HG03175 (cell line): Measurements from ENCODE around the gene ZNF689.

Experiments
- ATAC-seq: cut with Tn5 transposase; IDR thresholded peaks from one replicate; pipeline ENCODE4 v1.9.1; 2021; ENCODE audit warnings: mild to moderate bottlenecking, moderate library complexity; ENCODE audit not compliant: unreplicated experiment

ZNF689 gene

DNA sequence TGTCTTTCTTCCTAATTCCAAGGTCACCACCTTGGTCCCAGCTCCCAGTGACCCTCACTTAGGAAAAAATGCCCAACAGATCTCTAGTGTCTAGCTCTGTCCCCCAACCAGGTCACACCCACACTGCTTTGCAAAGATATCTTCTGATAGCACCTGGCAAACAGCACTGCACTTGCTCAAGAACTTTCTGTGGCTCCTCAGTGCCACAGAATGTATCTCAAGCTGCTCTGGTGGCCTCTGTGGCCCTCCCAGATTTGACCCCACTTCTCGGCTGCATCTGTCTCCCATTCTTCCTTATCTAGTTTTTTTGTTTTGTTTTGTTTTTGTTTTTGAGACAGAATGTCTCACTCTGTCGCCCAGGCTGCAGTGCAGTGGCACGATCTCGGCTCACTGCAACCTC is 43.7 kb downstream of the ZNF689 start:
- ATAC-seq: no peak

DNA sequence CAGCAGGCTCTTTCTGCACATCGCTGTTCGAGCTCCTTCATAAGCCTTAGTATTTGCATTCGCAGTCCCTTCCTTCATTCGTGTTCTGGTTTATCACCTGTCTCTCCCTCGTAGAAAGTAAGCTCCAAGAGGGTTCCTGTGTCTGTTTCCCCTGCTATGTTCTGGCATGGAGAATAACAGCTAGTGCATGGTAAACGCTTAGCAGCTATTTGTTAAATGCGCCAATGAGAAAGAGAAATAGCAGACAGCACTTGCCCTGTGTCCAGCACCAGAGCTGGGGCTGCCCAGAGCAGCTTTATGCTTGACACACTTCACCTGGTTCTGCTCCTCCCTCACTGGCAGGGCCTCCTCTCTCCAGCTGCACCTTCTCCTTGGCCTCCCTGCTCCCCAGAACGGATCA is 44.2 kb downstream of the ZNF689 start:
- no peak for ATAC-seq

- ATAC-seq: no peak
Measured at GRCh38 chr16:30565526-30565925, 44.7 kb downstream of the ZNF689 start.

DNA sequence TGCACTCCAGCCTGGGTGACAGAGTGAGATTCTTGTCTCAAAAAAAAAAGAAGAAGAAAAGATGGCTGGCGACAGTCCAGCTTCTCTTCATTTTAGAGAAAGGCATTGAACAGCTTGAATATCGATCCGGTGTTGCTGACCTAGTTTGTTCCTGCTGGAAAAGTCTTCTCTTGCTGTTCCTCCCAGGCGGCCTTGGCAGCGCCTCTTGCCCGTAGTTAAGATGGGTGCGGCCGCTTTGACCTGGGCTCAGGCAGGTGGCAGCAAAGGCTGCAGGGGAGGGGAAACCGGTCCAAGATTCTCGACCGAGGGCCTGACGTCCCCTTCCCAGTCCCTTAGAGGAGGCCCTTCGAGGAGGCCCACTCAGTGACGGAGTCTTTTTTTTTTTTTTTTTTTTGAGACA is 48.2 kb downstream of the ZNF689 start:
- no peak for ATAC-seq

- no peak for ATAC-seq
Measured at GRCh38 chr16:30561089-30561816, 48.9 kb downstream of the ZNF689 start.

DNA sequence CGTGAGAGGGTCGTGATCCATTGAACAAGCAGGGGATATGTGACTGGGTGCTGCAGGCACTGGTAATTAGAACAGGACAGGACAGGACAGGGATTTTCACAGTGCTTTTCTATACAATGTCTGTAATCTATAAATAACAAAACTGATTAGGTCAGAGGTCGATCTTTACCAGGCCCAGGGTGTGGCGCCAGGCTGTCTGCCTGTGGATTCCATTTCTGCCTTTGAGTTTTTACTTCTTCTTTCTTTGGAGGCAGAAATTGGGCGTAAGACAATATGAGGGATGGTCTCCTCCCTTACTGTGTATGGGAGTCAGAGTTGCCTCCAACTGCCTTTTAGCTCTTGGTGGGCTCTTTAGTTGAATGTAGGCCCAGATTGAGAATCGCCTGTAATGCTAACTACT is 50.5 kb downstream of the ZNF689 start:
- no peak for ATAC-seq

DNA sequence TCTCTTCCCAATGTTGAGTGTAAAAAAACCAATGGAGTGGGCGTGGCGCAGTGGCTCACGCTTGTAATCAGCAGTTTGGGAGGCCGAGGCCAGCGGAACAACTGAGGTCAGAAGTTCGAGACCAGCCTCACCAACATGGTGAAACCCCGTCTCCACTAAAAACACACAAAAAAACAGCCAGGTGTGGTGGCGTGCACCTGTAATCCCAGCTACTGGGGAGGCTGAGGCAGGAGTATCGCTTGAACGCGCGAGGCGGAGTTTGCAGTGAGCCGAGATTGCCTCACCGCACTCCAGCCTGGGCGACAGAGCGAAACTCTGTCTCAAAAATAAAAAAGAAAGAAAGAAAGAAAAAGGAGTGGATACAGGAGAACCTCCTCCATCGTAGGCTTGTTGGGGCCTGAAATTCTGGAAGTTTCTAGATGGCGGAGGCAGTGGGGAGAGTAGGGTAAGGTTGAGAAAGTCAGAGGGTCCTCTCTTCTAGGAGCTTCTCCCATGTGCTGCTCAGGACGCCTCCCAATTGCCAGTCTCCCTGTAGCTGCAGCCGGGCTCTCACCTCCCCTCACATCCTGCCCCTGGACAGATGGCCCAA is 51.3 kb downstream of the ZNF689 start:
- ATAC-seq: no peak

DNA sequence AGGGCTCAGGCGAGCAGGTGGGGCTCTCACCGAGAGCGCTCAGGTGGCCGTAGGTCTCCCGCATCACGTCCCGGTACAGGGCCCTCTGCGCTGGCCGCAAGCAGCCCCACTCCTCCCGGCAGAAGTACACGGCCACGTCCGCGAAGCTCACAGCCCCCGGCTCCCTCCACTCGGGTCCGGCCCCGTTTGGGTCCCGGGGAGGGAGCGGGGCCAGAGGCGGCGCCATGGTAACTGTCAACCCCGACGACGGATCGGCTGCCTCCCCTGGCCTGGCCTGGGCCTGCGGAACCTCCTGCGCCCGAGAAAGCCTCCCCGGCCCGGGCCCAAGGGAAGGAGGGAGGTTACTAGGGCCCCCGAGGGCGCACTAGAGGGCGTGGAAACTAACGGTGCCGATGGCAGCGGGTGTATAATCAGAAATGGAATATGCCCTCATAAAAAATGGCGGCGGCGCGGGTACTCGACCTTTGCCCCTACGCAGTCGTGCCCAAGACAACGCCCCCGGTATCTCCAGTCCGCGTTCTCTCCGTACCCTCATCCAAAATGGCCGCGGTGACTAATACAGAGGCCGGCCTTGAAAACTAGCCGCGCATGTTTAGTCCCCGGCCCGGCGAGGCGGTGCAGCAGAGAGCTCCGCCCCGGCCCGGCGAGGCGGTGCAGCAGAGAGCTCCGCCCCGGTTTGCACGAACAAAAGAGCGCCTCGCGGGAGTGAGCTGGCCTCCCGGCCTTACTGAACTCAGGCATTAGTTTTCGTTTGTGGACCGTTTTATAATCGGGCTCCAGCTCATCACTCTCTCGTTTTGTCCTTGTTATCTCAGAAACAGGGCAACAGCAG is 52.0 kb downstream of the ZNF689 start, which contains the start of gene ZNF764:
ZNF764 (minus strand) TSS at position 418 of the 832 bp plus-strand sequence; CDS start at position 226, 192 bp downstream.
- peak; percentile 90 for ATAC-seq

DNA sequence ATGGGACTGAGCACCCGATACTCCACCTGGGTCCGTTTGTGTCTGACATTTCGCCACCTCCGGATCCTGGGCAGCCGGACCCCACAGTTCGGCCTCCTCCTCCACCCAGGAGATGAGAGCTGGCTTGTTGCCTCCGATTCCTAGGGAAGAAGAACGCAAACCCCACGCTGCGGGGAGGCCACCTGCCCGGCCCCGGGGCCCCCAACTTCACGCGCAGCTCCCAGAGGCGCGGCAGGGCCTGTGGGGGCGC is 52.6 kb downstream of the ZNF689 start:
- ATAC-seq: peak; percentile 4

- no peak for ATAC-seq
Measured at GRCh38 chr16:30556125-30556473, 54.1 kb downstream of the ZNF689 start.

DNA sequence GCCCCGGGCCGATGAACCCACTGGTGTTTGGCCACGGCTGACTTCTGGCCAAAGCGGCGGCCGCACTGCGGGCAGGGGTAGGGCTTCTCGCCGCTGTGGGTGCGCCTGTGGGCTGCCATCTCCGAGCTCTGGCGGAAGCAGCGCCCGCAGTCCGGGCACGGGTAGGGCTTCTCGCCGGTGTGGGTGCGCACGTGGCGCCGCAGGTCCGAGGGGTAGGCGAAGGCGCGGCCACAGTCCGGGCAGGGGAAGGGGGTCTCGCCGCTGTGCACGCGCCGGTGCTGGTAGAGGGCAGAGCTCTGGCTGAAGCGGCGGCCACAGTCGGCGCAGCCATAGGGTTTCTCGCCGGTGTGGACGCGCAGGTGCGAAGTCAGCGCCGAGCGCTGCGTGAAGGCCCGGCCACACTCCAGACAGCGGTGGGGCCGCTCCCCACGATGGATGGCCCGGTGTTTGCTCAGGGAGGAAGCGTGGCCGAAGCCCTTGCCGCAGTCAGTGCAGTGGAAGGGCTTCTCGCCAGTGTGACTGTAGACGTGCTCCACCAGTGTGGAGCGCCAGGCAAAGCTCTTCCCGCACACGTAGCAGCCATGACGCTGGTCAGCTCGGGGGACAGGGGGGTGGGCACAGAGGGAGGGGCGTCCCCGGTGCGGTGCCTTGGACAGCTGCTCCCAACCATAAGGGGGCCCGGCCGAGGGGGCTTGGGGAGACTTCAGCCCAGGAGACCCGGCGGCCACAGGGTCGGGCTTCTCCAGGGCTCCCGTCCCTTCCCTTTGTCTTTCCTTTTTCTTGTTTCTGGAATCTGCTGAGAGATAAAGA is 54.7 kb downstream of the ZNF689 start:
- ATAC-seq: no peak

GRCh38 chr16:30554557-30555314 is 55.5 kb downstream of the ZNF689 start:
- ATAC-seq: no peak

- no peak for ATAC-seq
Measured at GRCh38 chr16:30553393-30553899, 56.7 kb downstream of the ZNF689 start.

DNA sequence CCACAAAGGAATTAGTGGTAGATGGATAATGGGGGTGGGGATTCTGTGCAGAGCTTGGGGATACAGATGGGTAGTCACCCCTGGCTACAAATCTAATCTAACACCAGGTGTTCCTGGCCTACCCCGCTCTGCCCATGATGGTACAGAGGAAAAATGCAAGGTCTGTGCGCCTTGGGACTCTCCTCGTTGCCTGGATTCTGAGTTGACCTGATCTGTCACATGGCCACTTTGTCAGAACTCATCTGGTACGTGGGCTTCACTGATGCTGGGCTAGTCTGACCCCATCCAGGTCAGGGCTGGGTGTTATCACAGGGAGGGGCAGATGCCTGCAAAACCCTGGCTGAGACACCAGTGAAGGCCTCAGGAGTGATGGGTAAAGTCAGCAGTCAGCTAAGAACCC is 57.2 kb downstream of the ZNF689 start:
- ATAC-seq: no peak
